GM19372 (cell line): ENCODE measurements around the gene RFTN1.
"Not testable (repeated sequence)": the region's sequence is repeated elsewhere in the genome, so short reads cannot be mapped to it uniquely, and the experiment has no call there.

Experiments used
- ATAC-seq: cut with Tn5 transposase; IDR thresholded peaks from one replicate; pipeline ENCODE4 v1.9.1; 2021; ENCODE audit warnings: mild to moderate bottlenecking, low read depth, moderate library complexity; ENCODE audit not compliant: unreplicated experiment

RFTN1 gene

DNA sequence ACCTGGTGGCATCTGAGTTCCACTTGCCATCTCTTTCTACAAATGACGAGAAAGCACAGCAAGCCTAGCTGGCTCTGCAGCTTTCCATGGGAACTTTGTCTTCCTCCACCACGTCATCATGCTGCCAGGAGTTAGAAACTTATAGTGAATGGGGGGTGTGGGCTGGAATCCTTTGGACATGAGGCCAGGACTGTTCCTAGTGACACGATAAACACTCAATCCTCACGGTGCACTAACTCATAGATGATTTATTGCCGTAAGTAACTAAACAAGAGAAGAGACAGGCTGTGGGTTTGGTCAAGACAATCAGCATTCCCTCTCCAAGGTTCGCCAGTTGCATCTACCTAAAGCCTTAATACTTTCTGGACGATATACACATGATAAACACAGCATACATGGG, 197.9 kb downstream of the RFTN1 start:
- no peak for ATAC-seq

DNA sequence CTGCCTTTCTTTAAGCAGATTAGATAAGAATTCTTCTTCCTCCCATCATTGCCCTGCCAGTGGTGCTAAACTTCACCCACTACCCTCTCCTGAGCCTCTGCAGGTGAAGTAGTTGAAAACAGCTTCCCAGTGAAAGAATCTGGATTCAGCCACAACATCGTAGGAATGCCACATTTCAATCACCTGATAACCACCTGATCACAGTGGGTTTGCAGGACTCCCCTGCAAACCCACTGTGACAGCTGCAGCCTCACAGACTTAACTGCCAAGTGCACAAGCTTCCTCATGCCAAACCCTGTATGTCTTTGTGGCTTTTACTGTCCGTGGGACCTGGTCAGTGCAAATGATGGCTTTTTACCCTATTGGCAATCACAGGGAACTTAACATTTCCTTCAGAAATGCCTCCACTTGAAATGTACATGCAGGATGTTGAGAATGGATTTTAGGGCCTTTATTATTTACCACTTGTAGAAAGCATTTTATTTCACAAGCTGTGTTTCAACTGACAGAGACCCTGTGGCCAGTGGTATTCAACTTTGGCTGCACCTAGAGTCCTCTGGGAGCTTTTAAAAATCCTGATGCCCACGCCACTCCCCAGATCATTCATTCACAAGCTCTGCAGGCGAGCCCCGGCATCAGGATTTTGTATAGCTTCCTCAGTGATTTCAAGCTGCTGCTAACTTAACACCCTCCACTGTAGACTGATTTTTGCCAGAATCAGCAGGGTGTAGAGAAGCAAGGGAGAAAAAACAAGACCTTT, 199.4 kb downstream of the RFTN1 start:
- no peak for ATAC-seq

DNA sequence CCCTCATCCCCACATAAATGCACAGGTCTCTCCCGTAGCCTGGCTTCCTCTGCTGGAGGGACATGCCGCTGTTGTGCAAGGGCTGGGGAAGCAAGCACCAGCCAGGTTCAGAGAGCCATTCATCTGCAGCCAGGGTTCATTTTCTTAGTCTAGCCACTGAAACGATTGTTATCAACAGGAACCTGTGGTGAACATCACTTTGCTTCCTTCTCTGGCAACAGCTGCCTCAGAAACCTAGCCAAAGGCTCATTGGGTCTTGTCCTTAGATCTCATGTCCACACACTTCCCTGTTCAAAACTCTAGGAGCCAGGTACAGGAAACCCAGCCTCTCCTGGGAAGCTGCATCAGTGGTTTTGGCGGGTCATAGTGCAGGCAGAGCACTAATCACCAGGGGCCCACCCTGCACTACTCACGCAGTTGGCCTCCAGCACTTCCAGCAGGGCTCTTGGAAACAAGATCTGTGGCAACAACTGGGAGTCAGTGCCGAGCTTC, 201.5 kb downstream of the RFTN1 start:
- no peak for ATAC-seq

DNA sequence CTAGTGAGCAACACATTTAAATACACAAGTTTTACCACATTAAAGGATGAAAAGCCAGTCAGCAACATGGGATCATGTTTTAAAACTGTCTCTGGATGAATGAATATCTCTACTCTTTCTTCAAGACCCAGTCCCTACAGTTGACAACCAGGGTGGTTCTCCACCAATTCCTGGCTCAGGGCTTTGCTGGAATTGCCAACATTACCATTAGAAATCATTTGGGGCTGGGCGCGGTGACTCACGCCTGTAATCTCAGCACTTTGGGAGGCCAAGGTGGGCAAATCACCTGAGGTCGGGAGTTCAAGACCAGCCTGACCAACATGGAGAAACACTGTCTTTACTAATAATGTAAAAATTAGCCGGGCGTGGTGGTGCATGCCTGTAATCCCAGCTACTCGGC, 203.0 kb downstream of the RFTN1 start:
- not testable (repeated sequence) for ATAC-seq

DNA sequence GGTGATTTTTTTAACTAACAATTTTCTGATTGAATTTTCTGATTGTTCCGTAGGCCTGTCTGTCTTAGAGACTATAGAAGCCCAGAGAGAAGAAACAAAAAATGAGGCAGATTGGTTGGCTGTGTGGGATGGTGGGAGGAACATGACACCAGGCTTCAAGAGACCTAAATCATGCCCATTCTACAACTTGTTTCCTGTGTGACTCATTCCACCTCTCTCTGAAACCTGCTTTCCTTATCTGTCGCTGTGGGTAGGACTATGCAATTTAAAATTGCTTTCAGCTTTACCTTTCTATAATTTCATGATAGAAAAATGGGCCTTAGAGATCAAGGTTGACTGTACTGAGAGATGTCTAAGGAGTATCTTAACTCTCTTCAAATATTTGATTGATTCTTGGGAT, 203.9 kb downstream of the RFTN1 start:
- ATAC-seq: peak; percentile 75

DNA sequence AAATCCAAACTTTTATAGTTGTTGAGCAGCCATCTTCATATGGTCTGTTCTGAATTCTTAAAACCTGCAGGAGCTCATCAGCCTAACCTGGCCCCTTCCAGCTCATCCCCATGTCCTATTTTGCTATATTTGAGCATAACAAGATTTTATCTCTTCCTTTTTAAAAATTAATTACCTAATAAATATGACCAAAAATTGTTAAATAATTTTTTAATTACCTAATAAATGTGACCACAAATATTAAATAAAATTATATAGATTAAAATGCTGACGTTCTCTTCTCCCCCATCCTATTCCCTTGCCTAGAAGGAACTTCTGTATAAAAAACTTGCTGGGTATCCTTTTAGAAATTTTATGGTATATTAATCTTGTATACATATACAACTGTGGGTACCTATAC, 204.8 kb downstream of the RFTN1 start:
- no peak for ATAC-seq

DNA sequence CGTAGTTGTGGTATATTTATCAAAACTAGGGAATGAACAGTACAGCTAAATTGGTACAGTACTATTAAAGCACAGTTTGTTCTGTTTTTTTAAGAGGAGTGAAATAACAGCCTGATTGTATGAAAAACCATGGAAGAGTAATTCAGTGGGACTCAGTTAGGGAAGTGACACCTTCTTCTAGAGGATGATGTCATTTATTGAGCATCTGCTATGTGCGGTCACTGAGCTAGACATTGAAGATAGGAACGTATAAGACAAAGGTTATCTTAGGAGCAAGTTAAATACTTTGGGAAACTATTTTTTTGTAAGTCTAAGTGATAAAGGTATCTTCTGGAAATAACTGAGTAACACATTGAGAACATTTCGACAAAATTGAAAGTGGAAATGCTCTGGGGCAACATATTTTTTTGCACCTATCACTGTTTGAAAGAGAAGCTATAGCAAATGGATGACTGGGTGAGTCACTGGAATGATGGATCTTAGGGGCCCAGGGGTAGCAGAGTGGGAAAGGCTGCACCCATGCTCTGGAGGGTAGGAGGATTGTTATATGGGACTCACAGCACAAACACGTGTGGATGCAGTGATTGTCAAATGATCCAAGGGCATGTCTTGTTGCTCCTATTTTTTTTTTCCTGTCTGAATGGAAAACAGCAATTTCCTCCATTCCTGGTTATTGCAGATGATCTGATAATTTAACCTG, 205.5 kb downstream of the RFTN1 start:
- no peak for ATAC-seq

DNA sequence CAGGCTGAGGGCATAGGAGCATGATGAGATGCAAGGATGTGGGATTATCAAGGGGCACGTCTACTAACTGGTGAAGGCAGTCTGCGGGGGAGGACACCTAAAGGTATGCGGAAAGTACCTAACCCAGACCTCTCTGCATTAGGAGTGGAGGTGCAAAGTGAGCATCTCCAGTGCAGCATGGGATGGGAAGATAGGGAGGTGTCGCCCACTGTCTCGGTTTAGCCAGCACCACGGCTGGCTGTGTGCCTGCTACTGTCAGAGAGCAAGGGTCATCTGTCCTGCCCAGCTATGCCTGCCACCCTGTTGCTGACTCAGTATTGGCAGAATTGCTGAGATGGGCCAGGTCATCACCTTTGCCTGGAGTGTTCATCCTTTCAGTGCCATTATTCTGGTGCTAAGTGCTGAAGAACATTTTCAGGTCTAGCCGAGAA, 208.4 kb downstream of the RFTN1 start:
- no peak for ATAC-seq

DNA sequence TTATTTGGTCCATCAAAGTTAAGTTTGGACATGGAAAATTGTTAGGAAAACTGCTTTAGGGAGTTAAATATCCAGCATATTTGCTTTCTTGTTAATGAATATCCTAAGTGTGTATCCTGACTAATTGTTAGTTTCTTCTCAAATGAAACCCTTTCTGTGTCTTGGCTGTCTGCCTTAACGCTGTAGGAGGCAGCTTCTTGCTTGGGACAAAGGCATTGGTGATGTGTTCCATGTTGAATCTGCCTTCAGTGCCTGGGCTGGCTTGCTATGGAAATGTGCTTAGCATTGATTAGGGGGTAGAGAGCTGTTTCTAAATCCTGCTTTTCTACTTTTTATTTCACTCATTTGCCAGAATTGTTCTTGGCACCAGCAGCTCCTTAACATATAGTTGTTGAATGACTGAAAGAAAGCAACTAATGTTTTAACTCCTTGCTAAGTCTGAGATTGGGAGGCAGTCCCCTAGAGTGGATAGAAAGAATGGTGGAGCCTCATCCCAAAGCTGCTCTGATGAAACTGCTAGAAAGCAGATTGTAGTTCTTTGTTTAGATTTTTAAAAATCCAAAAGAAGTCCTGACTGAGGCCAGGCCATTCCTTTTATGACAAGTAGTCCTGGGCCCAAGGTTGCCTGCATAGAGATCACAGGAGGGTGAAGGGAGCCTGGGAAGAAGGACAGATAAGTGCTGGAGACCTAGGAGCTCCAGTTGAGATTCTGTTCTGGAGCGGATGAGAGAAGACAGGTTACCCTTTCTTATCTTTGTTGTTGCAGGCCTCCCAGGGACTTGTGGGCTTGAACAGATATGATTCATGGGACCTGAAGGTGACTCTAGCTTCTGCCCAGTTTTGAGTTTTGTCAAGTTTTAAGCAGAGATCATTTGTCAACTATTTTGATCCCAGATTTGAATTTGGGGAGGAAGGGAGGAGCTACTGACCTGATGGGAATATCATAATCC, 209.2 kb downstream of the RFTN1 start:
- ATAC-seq: no peak

DNA sequence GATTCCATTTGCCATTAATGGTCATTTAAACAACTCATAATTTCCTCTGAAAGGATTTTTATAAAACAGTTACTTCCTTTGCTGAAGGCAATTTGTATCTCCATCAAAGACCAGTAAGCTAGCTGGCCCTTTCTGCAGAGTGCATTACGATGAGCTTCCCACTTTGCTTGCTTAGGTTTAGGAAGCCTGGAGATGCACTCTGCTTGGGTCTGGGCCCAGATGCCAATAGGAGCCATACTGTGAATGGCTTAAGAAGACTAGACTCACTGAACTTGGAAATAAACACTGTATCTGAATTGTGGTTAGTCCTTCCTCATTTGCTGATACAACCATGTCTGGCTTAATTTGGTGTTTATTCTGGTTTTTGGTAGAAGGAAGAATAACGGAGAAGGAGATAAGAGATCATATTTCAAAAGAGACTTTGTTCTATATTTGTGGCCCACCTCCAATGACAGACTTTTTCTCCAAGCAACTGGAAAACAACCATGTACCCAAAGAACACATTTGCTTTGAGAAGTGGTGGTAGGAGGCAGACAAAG, 210.4 kb downstream of the RFTN1 start:
- no peak for ATAC-seq

DNA sequence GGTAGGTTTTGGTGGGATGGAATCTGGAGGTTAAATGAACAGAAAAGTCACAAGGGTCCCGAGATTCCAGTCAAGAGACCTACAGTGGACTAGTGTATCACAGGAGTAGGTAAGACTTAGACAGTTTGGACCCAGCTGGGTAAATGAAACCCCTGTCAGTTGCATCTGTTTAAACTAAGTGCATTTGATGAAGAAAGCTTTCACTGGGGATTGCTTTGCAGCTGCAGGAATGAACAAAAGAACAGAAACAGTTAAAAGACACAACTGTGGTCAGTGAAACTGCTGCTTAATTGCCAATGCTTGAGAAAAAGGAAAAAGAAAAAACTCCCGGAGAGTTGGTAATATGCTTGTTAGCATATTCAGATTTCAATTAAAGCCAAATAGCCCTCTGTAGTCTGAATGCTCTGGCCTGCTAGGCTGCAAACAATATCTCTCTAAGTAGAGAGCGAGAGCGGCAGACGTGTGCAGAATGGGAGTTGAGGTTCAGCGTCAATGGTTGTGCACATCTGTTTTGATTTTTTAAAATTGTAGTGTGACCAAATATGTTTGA, 211.3 kb downstream of the RFTN1 start:
- no peak for ATAC-seq

DNA sequence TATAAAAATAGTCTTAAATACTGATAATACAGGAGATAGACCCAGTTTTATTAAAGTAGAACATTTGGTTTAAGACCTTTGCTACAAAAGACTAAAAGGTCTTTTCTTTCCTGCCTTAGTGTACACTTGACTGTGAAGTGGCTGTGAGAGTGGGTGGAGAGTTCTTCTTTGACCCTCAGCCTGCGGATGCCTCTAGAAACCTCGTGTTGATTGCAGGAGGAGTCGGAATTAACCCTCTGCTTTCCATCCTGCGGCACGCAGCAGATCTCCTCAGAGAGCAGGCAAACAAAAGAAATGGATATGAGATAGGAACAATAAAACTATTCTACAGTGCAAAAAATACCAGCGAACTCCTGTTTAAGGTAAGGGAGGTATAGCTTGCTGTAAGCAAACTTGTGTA, 212.0 kb downstream of the RFTN1 start:
- ATAC-seq: no peak

DNA sequence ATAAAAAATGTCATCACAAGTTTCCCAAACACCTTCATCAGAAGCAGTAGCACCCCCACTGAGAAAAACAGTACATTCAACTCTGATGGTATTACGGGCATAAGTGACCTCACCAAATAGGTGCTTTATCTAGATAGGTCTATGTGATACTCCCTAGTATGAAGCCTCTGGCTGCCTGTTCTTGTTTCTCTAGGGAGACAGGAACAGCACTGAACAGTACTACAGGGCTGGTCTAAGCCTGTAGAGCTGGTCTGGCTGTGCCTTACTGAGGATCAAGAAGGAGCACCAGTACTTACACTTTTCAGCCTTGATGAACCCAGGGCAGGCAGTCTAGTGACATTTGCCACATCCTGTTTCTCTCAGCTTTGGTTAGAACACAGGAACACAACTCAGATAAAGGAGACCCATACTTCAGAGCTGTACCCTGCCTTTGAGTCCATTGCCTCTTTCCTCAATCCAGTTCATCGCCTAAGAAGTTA, 212.6 kb downstream of the RFTN1 start:
- peak; percentile 62 for ATAC-seq

DNA sequence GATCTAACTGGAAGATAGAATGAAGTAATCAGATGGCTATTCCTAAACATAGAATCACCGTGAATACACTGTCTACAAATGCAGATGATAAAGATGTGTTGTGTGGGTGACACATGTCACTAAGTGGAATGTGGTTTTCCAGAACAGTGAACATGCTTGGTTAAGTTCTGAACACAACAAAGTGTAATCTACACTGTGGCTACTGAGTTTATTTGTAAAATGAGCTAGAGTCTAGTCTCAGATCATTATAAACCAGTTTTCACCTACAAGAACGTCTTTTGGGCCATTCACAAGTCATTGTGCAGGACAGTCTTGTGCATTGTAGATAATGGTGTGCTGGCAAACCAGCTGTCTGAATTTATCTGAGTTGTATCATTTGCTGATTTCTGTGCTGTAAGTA, 213.2 kb downstream of the RFTN1 start:
- no peak for ATAC-seq

DNA sequence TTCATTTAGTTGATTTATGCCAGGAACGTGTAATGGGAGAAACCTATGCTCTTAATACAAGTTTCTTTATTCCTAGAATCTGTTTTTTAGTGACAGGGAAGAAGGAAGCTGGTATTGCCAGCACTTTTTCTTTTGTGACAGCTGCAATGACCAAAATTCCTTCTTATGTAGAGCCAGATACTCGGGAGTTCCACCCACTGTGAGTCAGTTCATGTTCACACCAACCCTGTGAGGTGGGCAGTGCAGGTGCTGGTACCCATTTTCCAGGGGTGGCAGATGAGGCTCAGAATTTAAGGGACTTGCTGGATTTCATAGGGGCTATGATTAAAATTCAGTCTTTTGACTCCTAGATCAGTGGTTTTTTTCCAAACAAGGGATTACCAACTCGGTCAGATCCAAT, 213.8 kb downstream of the RFTN1 start:
- ATAC-seq: no peak

DNA sequence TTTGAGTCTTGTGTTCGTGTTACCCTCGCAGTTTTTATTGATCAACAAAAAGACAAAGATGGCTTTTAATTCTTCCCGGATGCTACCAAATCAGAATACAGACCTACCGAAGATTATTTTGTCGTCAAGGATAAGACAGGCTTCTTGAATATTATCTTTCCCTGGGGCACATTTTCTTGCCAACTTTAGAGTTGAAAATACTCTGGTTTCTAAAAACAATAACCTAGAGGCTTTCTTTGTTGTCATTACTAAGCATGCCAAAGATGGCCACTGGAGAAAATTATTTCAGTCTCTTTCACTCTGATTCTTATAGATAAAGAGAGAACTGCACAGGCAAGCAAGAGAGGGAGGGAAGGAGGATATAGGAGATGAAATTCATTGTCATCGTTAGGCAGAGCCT, 214.6 kb downstream of the RFTN1 start:
- ATAC-seq: no peak

DNA sequence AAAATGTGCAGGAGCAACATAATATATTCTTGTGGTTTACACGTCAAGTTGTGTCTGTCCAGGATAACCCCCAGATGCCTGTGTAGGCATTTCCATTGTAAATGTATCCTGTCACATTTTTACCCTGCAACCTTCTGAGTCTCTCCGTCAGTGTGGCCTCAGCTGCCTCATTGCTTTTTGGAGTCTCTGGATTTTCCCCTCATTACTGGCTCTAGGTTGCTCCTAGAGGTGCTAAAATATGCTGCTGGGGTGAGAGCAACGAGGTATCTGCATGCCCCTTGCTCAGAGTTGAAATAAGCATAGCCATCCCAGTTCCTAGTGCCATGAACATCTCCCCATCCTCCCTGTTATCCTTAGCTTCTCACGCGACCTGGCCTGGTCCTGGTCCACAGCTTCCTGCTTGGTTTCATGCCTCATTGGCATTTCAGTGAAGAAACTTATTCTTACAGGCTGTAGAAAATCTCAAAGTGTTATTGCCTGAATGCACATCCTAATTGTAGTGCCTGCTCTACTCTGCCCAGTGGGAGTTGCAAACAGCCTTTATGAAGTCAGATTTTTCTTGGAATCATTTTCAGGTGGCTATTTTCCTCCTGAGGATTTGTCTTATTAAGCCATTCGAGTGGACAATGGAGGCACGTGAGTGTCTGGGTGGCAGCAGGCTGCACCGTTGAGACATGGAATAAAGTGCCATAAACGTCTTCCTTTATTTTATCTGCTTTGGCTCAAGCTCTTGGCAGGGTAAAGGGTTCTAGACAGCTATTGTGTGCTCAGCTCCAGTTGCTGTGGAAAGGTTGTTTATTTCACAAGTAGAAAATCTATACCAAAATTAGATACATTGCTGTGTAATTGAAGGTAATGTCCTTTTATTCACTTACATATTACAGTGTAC, 215.3 kb downstream of the RFTN1 start:
- no peak for ATAC-seq

DNA sequence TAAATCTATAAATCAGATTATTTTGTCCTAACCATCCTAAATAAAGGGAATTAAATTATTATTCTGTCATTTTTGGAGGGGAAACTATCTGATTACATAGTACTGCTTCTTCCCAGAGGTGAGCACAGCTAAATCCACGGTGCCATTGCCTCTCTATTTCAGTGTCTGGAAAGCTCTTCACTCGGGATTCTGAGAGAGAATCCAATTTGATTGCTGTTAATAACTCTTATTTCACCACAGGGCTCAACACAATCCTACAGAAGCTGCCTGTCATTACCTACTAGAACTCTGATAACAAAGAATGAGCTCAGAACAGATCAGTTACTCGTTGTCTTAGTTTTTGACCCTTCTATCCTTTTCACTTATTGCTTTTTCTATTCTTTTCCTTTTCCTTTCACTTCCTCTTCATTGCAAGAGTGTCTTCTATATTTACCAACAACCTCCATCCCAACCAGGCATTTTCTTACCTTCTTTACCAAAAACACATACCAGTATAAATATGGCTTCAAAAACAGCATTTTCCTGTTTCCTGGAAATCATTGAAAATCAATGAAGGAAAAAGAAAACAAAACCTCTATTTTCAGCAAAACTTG, 218.1 kb downstream of the RFTN1 start:
- ATAC-seq: no peak

DNA sequence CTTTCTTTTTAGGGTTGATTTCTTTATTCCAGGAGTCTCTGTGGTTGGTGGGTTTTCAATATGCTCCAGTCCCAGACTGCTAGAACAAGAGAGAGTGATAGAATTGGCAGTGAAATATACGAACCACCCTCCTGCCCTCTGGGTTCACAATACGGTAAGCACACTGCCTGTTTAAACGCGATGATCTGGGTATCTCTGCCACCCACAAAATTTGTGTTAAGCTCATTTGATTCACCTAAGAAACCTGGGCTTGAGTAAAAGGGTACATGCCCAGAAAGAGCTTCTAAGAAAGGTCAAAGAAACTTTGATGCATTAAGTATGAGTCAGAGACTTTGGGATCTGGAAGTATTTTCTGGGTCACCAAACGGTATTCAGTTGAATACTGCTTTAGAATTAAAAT, 218.7 kb downstream of the RFTN1 start:
- ATAC-seq: no peak
